ENCODE results near the gene SH3PXD2A.

Gene SH3PXD2A

GRCh38 chr10:103681617-103682399 is 173.6 kb downstream of the SH3PXD2A start:
- ATAC-seq (replicated peaks) (no peak), DNase-seq (no peak)
- H3K27me3 Mint-ChIP-seq, result no peaks in the 10 kb centered on the region
- no peaks in the 10 kb centered on the region for H3K9me3 Mint-ChIP-seq
- H3K27ac Mint-ChIP-seq, result no peak overlapping the region
- peaks cover 0 to 2% of the 10 kb centered on the region in 2 donors for H3K36me3 Mint-ChIP-seq
- peaks cover 29 to 34% of the 10 kb centered on the region in 2 donors for H3K4me1 Mint-ChIP-seq
- no peak overlapping the region for H3K4me3 Mint-ChIP-seq

GRCh38 chr10:103680869-103681236 is 174.5 kb downstream of the SH3PXD2A start:
- peaks cover 0 to 2% of the 10 kb centered on the region in 2 donors for H3K36me3 Mint-ChIP-seq
- no peak overlapping the region for H3K27ac Mint-ChIP-seq
- DNase-seq, result no peak

GRCh38 chr10:103679096-103679790 is 176.1 kb downstream of the SH3PXD2A start:
- DNase-seq, result no peak
- peak; percentile 35 to 38 for ATAC-seq (replicated peaks)
- H3K36me3 Mint-ChIP-seq, result peaks cover 0 to 2% of the 10 kb centered on the region in 2 donors
- no peaks in the 10 kb centered on the region for H3K27me3 Mint-ChIP-seq
- H3K9me3 Mint-ChIP-seq, result no peaks in the 10 kb centered on the region
- H3K4me3 Mint-ChIP-seq, result peak overlapping the region in 1 of 2 donors; percentile 30
- peak overlapping the region; percentile 37 for H3K27ac Mint-ChIP-seq
- peaks cover 25 to 34% of the 10 kb centered on the region in 2 donors for H3K4me1 Mint-ChIP-seq

More at GRCh38 chr10:103680869-103681236, 174.5 kb downstream of the SH3PXD2A start:
- H3K4me1 Mint-ChIP-seq, result peaks cover 25 to 34% of the 10 kb centered on the region in 2 donors
- no peaks in the 10 kb centered on the region for H3K27me3 Mint-ChIP-seq
- ATAC-seq (replicated peaks), result no peak
- no peak overlapping the region for H3K4me3 Mint-ChIP-seq
- H3K9me3 Mint-ChIP-seq, result no peaks in the 10 kb centered on the region

- H3K4me1 Mint-ChIP-seq, result peaks cover 21 to 34% of the 10 kb centered on the region in 2 donors
- H3K36me3 Mint-ChIP-seq, result peaks cover 0 to 2% of the 10 kb centered on the region in 2 donors
- peak; percentile 98 for ATAC-seq (replicated peaks)
- no peaks in the 10 kb centered on the region for H3K27me3 Mint-ChIP-seq
- peak overlapping the region; percentile 69 to 79 for H3K4me3 Mint-ChIP-seq
- peak overlapping the region; percentile 89 for H3K27ac Mint-ChIP-seq
- no peaks in the 10 kb centered on the region for H3K9me3 Mint-ChIP-seq
- DNase-seq, result peak; percentile 88
These were observed 177.2 kb downstream of the SH3PXD2A start for GRCh38 chr10:103678178-103678526.

- Mint-ChIP-seq H3K27ac (peak overlapping the region; percentile 89), H3K27me3 (no peaks in the 10 kb centered on the region)
- peak in 1 of 2 donors; percentile 35 for ATAC-seq (replicated peaks)
These were observed 177.7 kb downstream of the SH3PXD2A start for GRCh38 chr10:103677486-103678177.

GRCh38 chr10:103676851-103677417 is 178.4 kb downstream of the SH3PXD2A start:
- Mint-ChIP-seq H3K27me3 (no peaks in the 10 kb centered on the region), H3K4me3 (no peak overlapping the region), H3K27ac (peak overlapping the region; percentile 81), H3K9me3 (no peaks in the 10 kb centered on the region), H3K4me1 (peaks cover 21 to 34% of the 10 kb centered on the region in 2 donors), H3K36me3 (peaks cover 0 to 2% of the 10 kb centered on the region in 2 donors)
- ATAC-seq (replicated peaks) (no peak), DNase-seq (no peak)

More at GRCh38 chr10:103677486-103678177, 177.7 kb downstream of the SH3PXD2A start:
- no peaks in the 10 kb centered on the region for H3K9me3 Mint-ChIP-seq
- H3K4me3 Mint-ChIP-seq, result peak overlapping the region; percentile 69 to 79
- no peak for DNase-seq
- H3K36me3 Mint-ChIP-seq, result peaks cover 0 to 2% of the 10 kb centered on the region in 2 donors
- H3K4me1 Mint-ChIP-seq, result peaks cover 21 to 34% of the 10 kb centered on the region in 2 donors

- no peak for ATAC-seq (replicated peaks)
- Mint-ChIP-seq H3K27ac (peak overlapping the region; percentile 65), H3K4me1 (peaks cover 21 to 34% of the 10 kb centered on the region in 2 donors), H3K36me3 (peaks cover 0 to 2% of the 10 kb centered on the region in 2 donors), H3K27me3 (no peaks in the 10 kb centered on the region), H3K9me3 (no peaks in the 10 kb centered on the region), H3K4me3 (no peak overlapping the region)
- no peak for DNase-seq
These were observed 179.2 kb downstream of the SH3PXD2A start for GRCh38 chr10:103676058-103676785.

- Mint-ChIP-seq H3K4me3 (no peak overlapping the region), H3K36me3 (peaks cover 0 to 2% of the 10 kb centered on the region in 2 donors), H3K27ac (no peak overlapping the region), H3K27me3 (no peaks in the 10 kb centered on the region), H3K4me1 (peaks cover 20 to 26% of the 10 kb centered on the region in 2 donors), H3K9me3 (no peaks in the 10 kb centered on the region)
- no peak for DNase-seq
- ATAC-seq (replicated peaks), result no peak
These were observed 181.8 kb downstream of the SH3PXD2A start for GRCh38 chr10:103673606-103674005.

- no peak for DNase-seq
- Mint-ChIP-seq H3K27me3 (no peaks in the 10 kb centered on the region), H3K36me3 (peaks cover 0 to 4% of the 10 kb centered on the region in 2 donors), H3K4me3 (no peak overlapping the region), H3K4me1 (peaks cover 14 to 26% of the 10 kb centered on the region in 2 donors), H3K27ac (no peak overlapping the region), H3K9me3 (no peaks in the 10 kb centered on the region)
- ATAC-seq (replicated peaks), result no peak
These were observed 183.0 kb downstream of the SH3PXD2A start for GRCh38 chr10:103672345-103672744.

GRCh38 chr10:103671126-103671895 is 184.1 kb downstream of the SH3PXD2A start:
- H3K4me3 Mint-ChIP-seq, result no peak overlapping the region
- H3K4me1 Mint-ChIP-seq, result peaks cover 16 to 27% of the 10 kb centered on the region in 2 donors
- H3K27me3 Mint-ChIP-seq, result no peaks in the 10 kb centered on the region
- no peak overlapping the region for H3K27ac Mint-ChIP-seq
- H3K9me3 Mint-ChIP-seq, result no peaks in the 10 kb centered on the region
- no peak for ATAC-seq (replicated peaks)
- no peak for DNase-seq
- H3K36me3 Mint-ChIP-seq, result peaks cover 2% of the 10 kb centered on the region in 2 donors

- Mint-ChIP-seq H3K4me3 (no peak overlapping the region), H3K9me3 (no peaks in the 10 kb centered on the region), H3K27ac (no peak overlapping the region), H3K4me1 (peaks cover 20 to 33% of the 10 kb centered on the region in 2 donors), H3K36me3 (peaks cover 3 to 8% of the 10 kb centered on the region in 2 donors), H3K27me3 (no peaks in the 10 kb centered on the region)
- ATAC-seq (replicated peaks), result no peak
- DNase-seq, result no peak
These were observed 185.4 kb downstream of the SH3PXD2A start for GRCh38 chr10:103669944-103670343.

- DNase-seq (no peak), ATAC-seq (replicated peaks) (no peak)
- H3K27me3 Mint-ChIP-seq, result no peaks in the 10 kb centered on the region
- H3K36me3 Mint-ChIP-seq, result peaks cover 6 to 11% of the 10 kb centered on the region in 2 donors
- H3K27ac Mint-ChIP-seq, result no peak overlapping the region
- H3K4me3 Mint-ChIP-seq, result peak overlapping the region; percentile 79 to 81
- H3K9me3 Mint-ChIP-seq, result no peaks in the 10 kb centered on the region
- H3K4me1 Mint-ChIP-seq, result peaks cover 20 to 36% of the 10 kb centered on the region in 2 donors
These were observed 186.0 kb downstream of the SH3PXD2A start for GRCh38 chr10:103669243-103669929.

Data from stimulated activated naive B cell treated with anti-CD40 and anti-IgM and Interleukin-4, amounts not matched to agents 10 μg/mL and 1 μg/mL and 100 μg/mL, for 72 hours (primary cell).